ENCODE measurements around the gene FCHSD2. TPM values are rescaled to one million over a fixed set of nuclear protein-coding genes. Genes with fewer than 3 reads are reported as not detected.

The FCHSD2 gene
- total and polyA plus RNA-seq, 9 of the 15 experiments (the other 6 are each of a cell fraction or from before 2014, with no cell fraction given), result 1.8 to 14.7 (median 6.4) TPM

DNA sequence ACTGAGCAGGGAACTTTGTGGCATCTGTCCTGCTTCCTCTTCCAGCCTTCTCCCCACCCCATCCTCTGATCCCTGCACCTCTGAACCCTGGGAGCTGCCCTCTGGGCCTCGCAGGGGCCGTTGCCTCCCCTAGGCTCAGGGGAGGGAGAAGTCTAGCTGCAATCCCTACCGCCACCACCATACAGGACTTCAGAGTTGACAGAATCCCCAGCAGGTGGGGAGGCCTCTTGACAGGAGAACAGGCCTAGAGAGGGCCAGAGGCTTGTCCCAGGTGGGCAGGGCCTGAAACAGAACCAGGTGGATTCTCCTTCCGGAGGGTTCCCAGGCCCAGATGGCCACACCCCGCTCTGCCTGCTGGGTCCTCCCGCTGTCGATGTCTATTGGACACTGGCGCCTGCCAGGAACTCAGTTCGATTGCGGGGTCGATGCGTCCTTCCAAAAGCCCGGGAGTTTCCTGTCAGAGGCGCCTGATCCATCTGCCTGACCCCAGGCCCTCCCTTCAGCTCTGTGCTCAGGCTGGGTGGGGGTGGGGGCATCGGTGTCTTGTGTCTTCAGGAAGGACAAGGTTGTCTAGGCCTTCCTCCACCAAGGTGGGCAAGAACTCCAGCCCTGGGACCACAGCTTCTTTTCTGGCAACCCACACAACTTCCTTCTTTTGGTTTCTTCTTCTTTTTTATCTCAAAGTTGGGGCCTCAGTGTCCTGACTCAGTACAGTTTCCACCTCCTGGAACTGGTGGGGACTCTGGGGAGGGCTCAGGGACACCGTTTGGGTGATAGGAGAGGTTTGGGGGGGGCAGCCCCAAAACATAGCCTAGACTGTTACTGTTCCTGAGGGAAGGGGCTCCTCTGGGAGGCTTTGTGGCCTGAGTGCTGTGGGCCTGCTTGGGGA lies 354.7 kb downstream of the FCHSD2 start (continued):
- peak; percentile 11; the same call in 1 of the 2 replicates for TF ChIP-seq CREM (IDR thresholded peaks at IDR 0.05; ENCODE audit: low read depth)
- TF ChIP-seq MTA3 (IDR thresholded peaks at IDR 0.05; ENCODE audit: borderline replicate concordance), result peak; percentile 24; the same call in 1 of the 2 replicates
- no peak for TF ChIP-seq SIRT6 (IDR thresholded peaks at IDR 0.05; ENCODE audit: low read depth, low read length)
- TF ChIP-seq, protein P1, sequence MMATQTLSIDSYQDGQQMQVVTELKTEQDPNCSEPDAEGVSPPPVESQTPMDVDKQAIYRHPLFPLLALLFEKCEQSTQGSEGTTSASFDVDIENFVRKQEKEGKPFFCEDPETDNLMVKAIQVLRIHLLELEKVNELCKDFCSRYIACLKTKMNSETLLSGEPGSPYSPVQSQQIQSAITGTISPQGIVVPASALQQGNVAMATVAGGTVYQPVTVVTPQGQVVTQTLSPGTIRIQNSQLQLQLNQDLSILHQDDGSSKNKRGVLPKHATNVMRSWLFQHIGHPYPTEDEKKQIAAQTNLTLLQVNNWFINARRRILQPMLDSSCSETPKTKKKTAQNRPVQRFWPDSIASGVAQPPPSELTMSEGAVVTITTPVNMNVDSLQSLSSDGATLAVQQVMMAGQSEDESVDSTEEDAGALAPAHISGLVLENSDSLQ (IDR thresholded peaks at IDR 0.05), result peak; percentile 88
- TF ChIP-seq SOX6 (IDR thresholded peaks at IDR 0.05), result peak; percentile 31; the same call in 1 of the 2 replicates
- TF ChIP-seq ELF2 (CRISPR knock-in tag; IDR thresholded peaks at IDR 0.05), result peak; percentile 21; the same call in 1 of the 2 replicates
- 0 out of 2 replicates have a peak, but pooled peaks have one; percentile 35 for TF ChIP-seq CREB1 (IDR thresholded peaks at IDR 0.05)
- no peak for TF ChIP-seq CREB1 (CRISPR knock-in tag; IDR thresholded peaks at IDR 0.05)
- peak; percentile 60; the same call in 1 of the 2 replicates for TF ChIP-seq CTBP1 (IDR thresholded peaks at IDR 0.05; ENCODE audit: borderline replicate concordance)
- TF ChIP-seq DMBX1 (CRISPR knock-in tag; IDR thresholded peaks at IDR 0.05; ENCODE audit: borderline replicate concordance), result peak; percentile 60; the same call in 1 of the 2 replicates
- TF ChIP-seq SMARCA5 (IDR thresholded peaks at IDR 0.05), result 0 out of 2 replicates have a peak, but pooled peaks have one; percentile 1
- TF ChIP-seq, protein P2, sequence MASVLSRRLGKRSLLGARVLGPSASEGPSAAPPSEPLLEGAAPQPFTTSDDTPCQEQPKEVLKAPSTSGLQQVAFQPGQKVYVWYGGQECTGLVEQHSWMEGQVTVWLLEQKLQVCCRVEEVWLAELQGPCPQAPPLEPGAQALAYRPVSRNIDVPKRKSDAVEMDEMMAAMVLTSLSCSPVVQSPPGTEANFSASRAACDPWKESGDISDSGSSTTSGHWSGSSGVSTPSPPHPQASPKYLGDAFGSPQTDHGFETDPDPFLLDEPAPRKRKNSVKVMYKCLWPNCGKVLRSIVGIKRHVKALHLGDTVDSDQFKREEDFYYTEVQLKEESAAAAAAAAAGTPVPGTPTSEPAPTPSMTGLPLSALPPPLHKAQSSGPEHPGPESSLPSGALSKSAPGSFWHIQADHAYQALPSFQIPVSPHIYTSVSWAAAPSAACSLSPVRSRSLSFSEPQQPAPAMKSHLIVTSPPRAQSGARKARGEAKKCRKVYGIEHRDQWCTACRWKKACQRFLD (CRISPR knock-in tag; IDR thresholded peaks at IDR 0.05), result peak; percentile 65; the same call in 1 of the 2 replicates
- peak; percentile 74 for TF ChIP-seq RBFOX2 (IDR thresholded peaks at IDR 0.05; ENCODE audit: low read depth, low read length)
- TF ChIP-seq ZNF695 (CRISPR knock-in tag; IDR thresholded peaks at IDR 0.05), result no peak
- TF ChIP-seq EP400 (IDR thresholded peaks at IDR 0.05), result 0 out of 2 replicates have a peak, but pooled peaks have one; percentile 5
- TF ChIP-seq, protein P3, sequence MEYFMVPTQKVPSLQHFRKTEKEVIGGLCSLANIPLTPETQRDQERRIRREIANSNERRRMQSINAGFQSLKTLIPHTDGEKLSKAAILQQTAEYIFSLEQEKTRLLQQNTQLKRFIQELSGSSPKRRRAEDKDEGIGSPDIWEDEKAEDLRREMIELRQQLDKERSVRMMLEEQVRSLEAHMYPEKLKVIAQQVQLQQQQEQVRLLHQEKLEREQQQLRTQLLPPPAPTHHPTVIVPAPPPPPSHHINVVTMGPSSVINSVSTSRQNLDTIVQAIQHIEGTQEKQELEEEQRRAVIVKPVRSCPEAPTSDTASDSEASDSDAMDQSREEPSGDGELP (CRISPR knock-in tag; IDR thresholded peaks at IDR 0.05; ENCODE audit: borderline replicate concordance), result peak; percentile 78; the same call in 1 of the 2 replicates
- TF ChIP-seq CBX1 (IDR thresholded peaks at IDR 0.05; ENCODE audit: low read depth), result peak; percentile 43; the same call in 1 of the 2 replicates
- TF ChIP-seq TFAM (CRISPR knock-in tag; conservative IDR thresholded peaks at IDR 0.05), result no peak
- TF ChIP-seq MAZ (CRISPR knock-in tag; conservative IDR thresholded peaks at IDR 0.05 in 1 of 2, IDR thresholded peaks at IDR 0.05 in 1 of 2), result peak; percentile 24 to 46; a peak in 1 of 4 replicates
- peak; percentile 45; the same call in 1 of the 2 replicates for TF ChIP-seq SUPT5H (IDR thresholded peaks at IDR 0.05)
- TF ChIP-seq, protein P4, sequence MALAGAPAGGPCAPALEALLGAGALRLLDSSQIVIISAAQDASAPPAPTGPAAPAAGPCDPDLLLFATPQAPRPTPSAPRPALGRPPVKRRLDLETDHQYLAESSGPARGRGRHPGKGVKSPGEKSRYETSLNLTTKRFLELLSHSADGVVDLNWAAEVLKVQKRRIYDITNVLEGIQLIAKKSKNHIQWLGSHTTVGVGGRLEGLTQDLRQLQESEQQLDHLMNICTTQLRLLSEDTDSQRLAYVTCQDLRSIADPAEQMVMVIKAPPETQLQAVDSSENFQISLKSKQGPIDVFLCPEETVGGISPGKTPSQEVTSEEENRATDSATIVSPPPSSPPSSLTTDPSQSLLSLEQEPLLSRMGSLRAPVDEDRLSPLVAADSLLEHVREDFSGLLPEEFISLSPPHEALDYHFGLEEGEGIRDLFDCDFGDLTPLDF (CRISPR knock-in tag; IDR thresholded peaks at IDR 0.05), result no peak
- TF ChIP-seq TOE1 (IDR thresholded peaks at IDR 0.05; ENCODE audit: borderline replicate concordance), result peak; percentile 52; the same call in 1 of the 2 replicates
- no peak for TF ChIP-seq TOE1 (CRISPR knock-in tag; IDR thresholded peaks at IDR 0.05; ENCODE audit: borderline replicate concordance, low read depth)
- peak; percentile 52 for TF ChIP-seq NEUROD1 (IDR thresholded peaks at IDR 0.05; ENCODE audit: borderline replicate concordance, low read depth, low read length, partially characterized antibody)

All from K562 (cell line).